GM23338 (cell line): ENCODE results near the gene SLC32A1. TPM values are rescaled to one million over a fixed set of nuclear protein-coding genes. Genes with fewer than 3 reads are reported as not detected.

Experiments used
- ATAC-seq: fragments of 200-7000 bp; cut with Tn5 transposase; 3 replicates; pipeline ENCODE4 v1.9.1; 2020
- DNase-seq: peaks from one replicate; pipeline ENCODE4 v3.0.0-alpha.2; 2015; ENCODE audit warnings: low spot score
- H2AFZ ChIP-seq: fragments of 200-600 bp; sonication (generic); 2 replicates; pipeline ENCODE4 v1.8.0; 2016; ENCODE audit warnings: antibody characterized with exemption, mild to moderate bottlenecking, moderate library complexity
- H3F3A ChIP-seq: fragments of 200-600 bp; sonication (generic); replicated peaks from 2 replicates; pipeline ENCODE4 v1.8.0; 2017; ENCODE audit warnings: antibody characterized with exemption, mixed run types, low read depth
- H3K27ac ChIP-seq: fragments of 200-600 bp; sonication (generic); 2 replicates; pipeline ENCODE4 v1.6.1; 2016; ENCODE audit warnings: low read depth
- H3K27me3 ChIP-seq: fragments of 200-600 bp; sonication (generic); 2 replicates; pipeline ENCODE4 v1.8.0; 2016; ENCODE audit warnings: mild to moderate bottlenecking, mixed run types, moderate library complexity; ENCODE audit not compliant: insufficient read depth
- H3K36me3 ChIP-seq: fragments of 200-600 bp; sonication (generic); 2 replicates; pipeline ENCODE4 v1.8.0; 2016; ENCODE audit warnings: mild to moderate bottlenecking; ENCODE audit not compliant: insufficient read depth
- H3K4me1 ChIP-seq: fragments of 200-600 bp; sonication (generic); 2 replicates; pipeline ENCODE4 v1.8.0; 2016; ENCODE audit warnings: mild to moderate bottlenecking, moderate library complexity; ENCODE audit not compliant: insufficient read depth
- H3K4me2 ChIP-seq: fragments of 200-600 bp; sonication (generic); 2 replicates; pipeline ENCODE4 v1.7.1; 2017; ENCODE audit warnings: mixed run types
- H3K4me3 ChIP-seq: fragments of 200-600 bp; sonication (generic); 2 replicates; pipeline ENCODE4 v1.6.1; 2016; ENCODE audit warnings: mixed run types
- H3K79me2 ChIP-seq: fragments of 200-600 bp; sonication (generic); replicated peaks from 2 replicates; pipeline ENCODE4 v1.8.0; 2017; ENCODE audit warnings: mild to moderate bottlenecking; ENCODE audit not compliant: insufficient read depth
- H3K9me2 ChIP-seq: fragments of 200-600 bp; sonication (generic); 2 replicates; pipeline ENCODE4 v1.8.0; 2017; ENCODE audit not compliant: insufficient read depth
- H4K20me1 ChIP-seq: fragments of 200-600 bp; sonication (generic); replicated peaks from 2 replicates; pipeline ENCODE4 v1.8.0; 2017; ENCODE audit warnings: mild to moderate bottlenecking; ENCODE audit not compliant: insufficient read depth
- H3K27ac Mint-ChIP-seq: 2 replicates; pipeline ENCODE4 v1.8.0; 2020; ENCODE audit warnings: inconsistent platforms, mild to moderate bottlenecking, moderate library complexity, mixed read lengths
- H3K27me3 Mint-ChIP-seq: 3 replicates; pipeline ENCODE4 v1.8.0; 2022; ENCODE audit warnings: low read depth, mild to moderate bottlenecking, moderate library complexity, mixed read lengths, inconsistent platforms; ENCODE audit not compliant: insufficient read depth, poor library complexity
- H3K36me3 Mint-ChIP-seq: 3 replicates; pipeline ENCODE4 v1.8.0; 2021; ENCODE audit warnings: low read depth, mild to moderate bottlenecking, inconsistent platforms, moderate library complexity, mixed read lengths
- H3K4me1 Mint-ChIP-seq: 3 replicates; pipeline ENCODE4 v1.8.0; 2020; ENCODE audit warnings: mild to moderate bottlenecking, inconsistent platforms, mixed read lengths
- H3K4me3 Mint-ChIP-seq: 3 replicates; pipeline ENCODE4 v1.8.0; 2021; ENCODE audit warnings: moderate library complexity, mild to moderate bottlenecking, inconsistent platforms, mixed read lengths
- H3K9me3 Mint-ChIP-seq: 3 replicates; pipeline ENCODE4 v1.8.0; 2020; ENCODE audit warnings: moderate library complexity, mild to moderate bottlenecking, inconsistent platforms, mixed read lengths
- CREB1 ChIP-seq: fragments of 250-450 bp; sonication (Bioruptor Pico); IDR thresholded peaks from 2 replicates; pipeline ENCODE4 v1.5.0; 2020; ENCODE audit warnings: low read depth, mild to moderate bottlenecking, moderate library complexity
- EZH2 ChIP-seq: fragments of 200-600 bp; sonication (generic); IDR thresholded peaks from one replicate; pipeline ENCODE4 v1.8.0; 2017; ENCODE audit warnings: antibody characterized with exemption, mild to moderate bottlenecking, low read depth; ENCODE audit not compliant: unreplicated experiment
- EZH2phosphoT487 ChIP-seq: fragments of 200-600 bp; sonication (generic); IDR thresholded peaks from one replicate; pipeline ENCODE4 v1.8.1; 2018; ENCODE audit warnings: antibody characterized with exemption; ENCODE audit not compliant: unreplicated experiment
- POLR2AphosphoS5 ChIP-seq: IDR thresholded peaks from 2 replicates; pipeline ENCODE4 v1.6.1; 2016; ENCODE audit warnings: antibody characterized with exemption, low read depth
- ZNF114 ChIP-seq: fragments of 250-450 bp; sonication (Bioruptor Pico); IDR thresholded peaks from 2 replicates; pipeline ENCODE4 v1.5.0; 2020; ENCODE audit warnings: mild to moderate bottlenecking, moderate library complexity
- polyA plus RNA-seq: library from polyadenylated mRNA; unstranded; fragments of >200 nt; fragmentation: Nextera tagmentation; extraction: Ambion mirVana; gene quantifications from 2 replicates; pipeline ENCODE4 v1.2.1, GENCODE V29; 2016
- total RNA-seq: library from RNA; depleted of rRNA; stranded (reverse); fragments of >200 nt; shearing (Covaris generic); gene quantifications from 2 replicates; pipeline ENCODE4 v1.2.3, GENCODE V29; 2014
- TF ChIP-seq, protein P1 (sequence below): IDR thresholded peaks from one replicate; pipeline ENCODE4 v1.6.1; 2018; ENCODE audit warnings: antibody characterized with exemption; ENCODE audit not compliant: unreplicated experiment
- TF ChIP-seq, protein P2 (sequence below), 2 experiments: fragments of 200-600 bp in 1 of 2; sonication (generic) in 1 of 2; conservative IDR thresholded peaks; 2 replicates each; pipeline versions ENCODE4 v1.5.1 to v1.6.1; 2016 to 2017; ENCODE audit warnings: antibody characterized with exemption in 2 of 2, low read depth in 2 of 2, mild to moderate bottlenecking in 2 of 2, moderate library complexity in 1 of 2
- TF ChIP-seq, protein P3 (sequence below): IDR thresholded peaks from 2 replicates; pipeline ENCODE4 v1.6.1; 2016; ENCODE audit warnings: antibody characterized with exemption

The SLC32A1 gene
- total and polyA plus RNA-seq, 2 experiments from 2014 or later: 0.87 TPM; not detected in 1

DNA sequence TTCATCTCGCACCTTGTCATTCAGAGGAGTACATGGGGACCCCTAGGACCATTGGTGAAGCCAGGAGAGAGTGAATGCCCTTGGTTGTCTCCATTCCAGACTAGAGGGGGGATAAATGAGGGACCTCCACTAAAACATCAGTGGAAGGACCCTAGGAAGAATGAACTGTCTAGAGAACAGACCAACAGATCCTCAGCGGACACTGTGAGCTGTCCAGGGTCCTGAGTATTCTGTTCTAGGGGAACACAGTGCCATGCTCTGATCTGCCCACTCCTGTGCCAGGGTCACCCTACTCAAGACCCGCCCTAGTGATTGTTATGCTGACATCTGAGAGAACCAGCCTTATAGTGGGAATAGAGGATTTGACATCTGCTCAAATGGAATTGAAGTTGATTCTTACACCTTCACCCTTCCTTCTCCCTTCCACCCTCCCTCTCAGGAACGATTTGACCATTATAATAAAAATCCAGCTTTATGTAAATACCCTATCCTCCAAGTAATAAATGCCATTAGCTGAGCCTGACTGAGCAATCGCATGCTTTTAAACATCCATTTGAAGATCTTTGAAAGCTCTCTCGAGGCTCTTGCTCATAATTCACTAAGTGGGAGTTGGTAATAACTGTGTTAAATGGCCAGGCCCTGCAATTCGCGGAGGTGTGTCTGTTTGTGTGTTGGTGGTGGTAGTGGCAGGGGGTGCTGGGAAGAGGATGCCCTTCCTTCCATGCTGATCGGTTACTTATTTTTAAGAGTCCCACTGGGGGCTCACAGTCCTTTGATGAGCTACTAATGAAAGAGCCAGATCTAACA is 43.6 kb upstream of the SLC32A1 start:
- H3K4me1 ChIP-seq: no peaks in the 10 kb centered on the region
- H3F3A ChIP-seq: no peaks in the 10 kb centered on the region
- H3K9me2 ChIP-seq: no peaks in the 10 kb centered on the region; the same call in 1 of the 2 replicates
- TF ChIP-seq POLR2AphosphoS5: no peak
- TF ChIP-seq, protein P1, sequence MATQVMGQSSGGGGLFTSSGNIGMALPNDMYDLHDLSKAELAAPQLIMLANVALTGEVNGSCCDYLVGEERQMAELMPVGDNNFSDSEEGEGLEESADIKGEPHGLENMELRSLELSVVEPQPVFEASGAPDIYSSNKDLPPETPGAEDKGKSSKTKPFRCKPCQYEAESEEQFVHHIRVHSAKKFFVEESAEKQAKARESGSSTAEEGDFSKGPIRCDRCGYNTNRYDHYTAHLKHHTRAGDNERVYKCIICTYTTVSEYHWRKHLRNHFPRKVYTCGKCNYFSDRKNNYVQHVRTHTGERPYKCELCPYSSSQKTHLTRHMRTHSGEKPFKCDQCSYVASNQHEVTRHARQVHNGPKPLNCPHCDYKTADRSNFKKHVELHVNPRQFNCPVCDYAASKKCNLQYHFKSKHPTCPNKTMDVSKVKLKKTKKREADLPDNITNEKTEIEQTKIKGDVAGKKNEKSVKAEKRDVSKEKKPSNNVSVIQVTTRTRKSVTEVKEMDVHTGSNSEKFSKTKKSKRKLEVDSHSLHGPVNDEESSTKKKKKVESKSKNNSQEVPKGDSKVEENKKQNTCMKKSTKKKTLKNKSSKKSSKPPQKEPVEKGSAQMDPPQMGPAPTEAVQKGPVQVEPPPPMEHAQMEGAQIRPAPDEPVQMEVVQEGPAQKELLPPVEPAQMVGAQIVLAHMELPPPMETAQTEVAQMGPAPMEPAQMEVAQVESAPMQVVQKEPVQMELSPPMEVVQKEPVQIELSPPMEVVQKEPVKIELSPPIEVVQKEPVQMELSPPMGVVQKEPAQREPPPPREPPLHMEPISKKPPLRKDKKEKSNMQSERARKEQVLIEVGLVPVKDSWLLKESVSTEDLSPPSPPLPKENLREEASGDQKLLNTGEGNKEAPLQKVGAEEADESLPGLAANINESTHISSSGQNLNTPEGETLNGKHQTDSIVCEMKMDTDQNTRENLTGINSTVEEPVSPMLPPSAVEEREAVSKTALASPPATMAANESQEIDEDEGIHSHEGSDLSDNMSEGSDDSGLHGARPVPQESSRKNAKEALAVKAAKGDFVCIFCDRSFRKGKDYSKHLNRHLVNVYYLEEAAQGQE: peak; percentile 90
- TF ChIP-seq EZH2: no peak
- TF ChIP-seq, protein P2, sequence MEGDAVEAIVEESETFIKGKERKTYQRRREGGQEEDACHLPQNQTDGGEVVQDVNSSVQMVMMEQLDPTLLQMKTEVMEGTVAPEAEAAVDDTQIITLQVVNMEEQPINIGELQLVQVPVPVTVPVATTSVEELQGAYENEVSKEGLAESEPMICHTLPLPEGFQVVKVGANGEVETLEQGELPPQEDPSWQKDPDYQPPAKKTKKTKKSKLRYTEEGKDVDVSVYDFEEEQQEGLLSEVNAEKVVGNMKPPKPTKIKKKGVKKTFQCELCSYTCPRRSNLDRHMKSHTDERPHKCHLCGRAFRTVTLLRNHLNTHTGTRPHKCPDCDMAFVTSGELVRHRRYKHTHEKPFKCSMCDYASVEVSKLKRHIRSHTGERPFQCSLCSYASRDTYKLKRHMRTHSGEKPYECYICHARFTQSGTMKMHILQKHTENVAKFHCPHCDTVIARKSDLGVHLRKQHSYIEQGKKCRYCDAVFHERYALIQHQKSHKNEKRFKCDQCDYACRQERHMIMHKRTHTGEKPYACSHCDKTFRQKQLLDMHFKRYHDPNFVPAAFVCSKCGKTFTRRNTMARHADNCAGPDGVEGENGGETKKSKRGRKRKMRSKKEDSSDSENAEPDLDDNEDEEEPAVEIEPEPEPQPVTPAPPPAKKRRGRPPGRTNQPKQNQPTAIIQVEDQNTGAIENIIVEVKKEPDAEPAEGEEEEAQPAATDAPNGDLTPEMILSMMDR (conservative IDR thresholded peaks at IDR 0.05; ENCODE audit: low read depth in 2 of 2): no peak
- TF ChIP-seq EZH2phosphoT487: no peak
- no peak for TF ChIP-seq ZNF114 (CRISPR knock-in tag)
- TF ChIP-seq, protein P3, sequence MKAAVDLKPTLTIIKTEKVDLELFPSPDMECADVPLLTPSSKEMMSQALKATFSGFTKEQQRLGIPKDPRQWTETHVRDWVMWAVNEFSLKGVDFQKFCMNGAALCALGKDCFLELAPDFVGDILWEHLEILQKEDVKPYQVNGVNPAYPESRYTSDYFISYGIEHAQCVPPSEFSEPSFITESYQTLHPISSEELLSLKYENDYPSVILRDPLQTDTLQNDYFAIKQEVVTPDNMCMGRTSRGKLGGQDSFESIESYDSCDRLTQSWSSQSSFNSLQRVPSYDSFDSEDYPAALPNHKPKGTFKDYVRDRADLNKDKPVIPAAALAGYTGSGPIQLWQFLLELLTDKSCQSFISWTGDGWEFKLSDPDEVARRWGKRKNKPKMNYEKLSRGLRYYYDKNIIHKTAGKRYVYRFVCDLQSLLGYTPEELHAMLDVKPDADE: no peak
- 0 out of 2 replicates have a peak, but pooled peaks have one; percentile 8 for TF ChIP-seq CREB1 (CRISPR knock-in tag)
- Mint-ChIP-seq H3K27me3 (peaks cover 1% of the 10 kb centered on the region), H3K4me1 (no peaks in the 10 kb centered on the region), H3K4me3 (no peak overlapping the region), H3K27ac (no peak overlapping the region), H3K36me3 (no peaks in the 10 kb centered on the region), H3K9me3 (no peaks in the 10 kb centered on the region)
- H3K36me3 ChIP-seq: no peaks in the 10 kb centered on the region
- DNase-seq (peak; percentile 78), ATAC-seq (peak; percentile 98)
- H3K79me2 ChIP-seq: no peaks in the 10 kb centered on the region
- no peak overlapping the region for H3K4me3 ChIP-seq
- peaks cover 18% of the 10 kb centered on the region; the same call in 1 of the 2 replicates for H4K20me1 ChIP-seq
- H3K27me3 ChIP-seq: peaks cover 29% of the 10 kb centered on the region
- H3K27ac ChIP-seq: no peak overlapping the region
- no peak overlapping the region for H3K4me2 ChIP-seq
- H2AFZ ChIP-seq: no peak overlapping the region
